ENCODE results near the gene PREX1. TPM values are rescaled to one million over a fixed set of nuclear protein-coding genes. Genes with fewer than 3 reads are reported as not detected.

The PREX1 gene
- total RNA-seq, 2 experiments from 2014 or later: 20.7 to 25.3 TPM

DNA sequence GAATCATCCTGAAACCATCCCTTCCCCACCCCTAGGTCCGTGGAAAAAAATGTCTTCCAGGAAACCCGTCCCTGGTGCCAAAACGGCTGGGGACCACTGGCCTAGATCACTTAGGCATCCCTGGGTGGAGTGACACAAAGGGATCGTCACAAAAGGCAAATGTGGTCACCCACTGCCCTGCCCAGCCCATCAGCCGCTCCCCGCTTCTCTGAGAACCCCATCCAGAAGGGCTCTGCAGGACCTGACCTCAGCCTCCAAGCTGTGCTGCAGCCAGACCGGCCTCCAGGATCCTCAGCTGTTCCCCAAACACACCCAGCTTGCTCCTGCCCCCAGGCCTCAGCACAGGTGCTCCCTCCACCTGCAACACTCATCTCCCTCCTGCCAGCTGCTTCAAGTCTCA is 61.6 kb downstream of the PREX1 start:
- H2AFZ ChIP-seq (ENCODE audit: low read length): no peak overlapping the region
- no TSS peak for BruUV-seq (replicated peaks)
- H3K4me1 ChIP-seq (ENCODE audit: insufficient read depth, low read length, poor library complexity, severe bottlenecking): peaks cover 23% of the 10 kb centered on the region
- ChIA-PET CTCF (ENCODE audit: unreplicated experiment) (interaction anchor here (0.9 kb wide), 1 partner anchor 16 kb away, joined by 3 read pairs; no protein-coding TSS in a partner anchor), POLR2A (interaction anchor here (1.4 kb wide), 1 partner anchor 14 kb away, joined by 3 read pairs; no protein-coding TSS in a partner anchor)
- no peak overlapping the region for H3K4me3 ChIP-seq (ENCODE audit: low read depth, low read length, poor library complexity, severe bottlenecking)
- DNase-seq (ENCODE audit: low spot score): no peak
- H3K9me2 ChIP-seq (ENCODE audit: insufficient read depth, low read length): no peaks in the 10 kb centered on the region
- H3K79me2 ChIP-seq (ENCODE audit: insufficient read depth, low read depth, low read length): no peaks in the 10 kb centered on the region
- no peaks in the 10 kb centered on the region for H4K20me1 ChIP-seq (ENCODE audit: insufficient read depth, low read length)
- H3K27ac ChIP-seq (ENCODE audit: low read depth, low read length, poor library complexity, severe bottlenecking): no peak overlapping the region
- TF ChIP-seq, protein P1, sequence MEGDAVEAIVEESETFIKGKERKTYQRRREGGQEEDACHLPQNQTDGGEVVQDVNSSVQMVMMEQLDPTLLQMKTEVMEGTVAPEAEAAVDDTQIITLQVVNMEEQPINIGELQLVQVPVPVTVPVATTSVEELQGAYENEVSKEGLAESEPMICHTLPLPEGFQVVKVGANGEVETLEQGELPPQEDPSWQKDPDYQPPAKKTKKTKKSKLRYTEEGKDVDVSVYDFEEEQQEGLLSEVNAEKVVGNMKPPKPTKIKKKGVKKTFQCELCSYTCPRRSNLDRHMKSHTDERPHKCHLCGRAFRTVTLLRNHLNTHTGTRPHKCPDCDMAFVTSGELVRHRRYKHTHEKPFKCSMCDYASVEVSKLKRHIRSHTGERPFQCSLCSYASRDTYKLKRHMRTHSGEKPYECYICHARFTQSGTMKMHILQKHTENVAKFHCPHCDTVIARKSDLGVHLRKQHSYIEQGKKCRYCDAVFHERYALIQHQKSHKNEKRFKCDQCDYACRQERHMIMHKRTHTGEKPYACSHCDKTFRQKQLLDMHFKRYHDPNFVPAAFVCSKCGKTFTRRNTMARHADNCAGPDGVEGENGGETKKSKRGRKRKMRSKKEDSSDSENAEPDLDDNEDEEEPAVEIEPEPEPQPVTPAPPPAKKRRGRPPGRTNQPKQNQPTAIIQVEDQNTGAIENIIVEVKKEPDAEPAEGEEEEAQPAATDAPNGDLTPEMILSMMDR (conservative IDR thresholded peaks at IDR 0.05; ENCODE audit: low read length): no peak
- no peak for TF ChIP-seq EZH2phosphoT487 (IDR thresholded peaks at IDR 0.05; ENCODE audit: borderline replicate concordance, low read depth, low read length)
- no peak overlapping the region for H3K4me2 ChIP-seq (ENCODE audit: low read length)
- intact Hi-C loops (cut with micrococcal nuclease; ENCODE audit: unreplicated experiment): no loop called here
- H3K9me3 ChIP-seq (ENCODE audit: low read length): no peaks in the 10 kb centered on the region
- no peaks in the 10 kb centered on the region for H3K36me3 ChIP-seq (ENCODE audit: insufficient read depth, low read length)

DNA sequence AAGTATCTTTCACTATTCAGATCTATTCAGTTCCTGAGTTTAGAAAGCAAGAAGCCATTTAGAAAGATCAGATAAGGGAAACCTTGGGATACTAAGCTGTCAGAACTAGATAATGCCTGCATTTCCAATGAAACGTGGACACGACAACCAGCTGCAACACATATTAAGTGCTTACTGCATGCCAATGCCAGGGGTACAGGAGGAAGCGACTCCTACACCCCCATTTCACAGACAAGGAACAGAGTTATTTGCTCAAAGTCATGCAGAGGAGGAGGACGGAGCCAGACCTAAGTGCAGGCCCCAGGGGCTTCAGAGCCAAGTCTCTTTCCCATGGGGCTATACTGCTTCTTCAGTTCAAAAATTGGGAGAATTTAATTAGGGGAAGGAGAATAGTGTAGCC is 62.4 kb downstream of the PREX1 start:
- Histone ChIP-seq H3K4me3 (ENCODE audit: low read depth, low read length, poor library complexity, severe bottlenecking) (no peak overlapping the region), H3K27ac (ENCODE audit: low read depth, low read length, poor library complexity, severe bottlenecking) (no peak overlapping the region), H3K4me1 (ENCODE audit: insufficient read depth, low read length, poor library complexity, severe bottlenecking) (peaks cover 32% of the 10 kb centered on the region), H4K20me1 (ENCODE audit: insufficient read depth, low read length) (no peaks in the 10 kb centered on the region), H3K9me3 (ENCODE audit: low read length) (no peaks in the 10 kb centered on the region), H3K9me2 (ENCODE audit: insufficient read depth, low read length) (no peaks in the 10 kb centered on the region), H3K79me2 (ENCODE audit: insufficient read depth, low read depth, low read length) (no peaks in the 10 kb centered on the region), H3K36me3 (ENCODE audit: insufficient read depth, low read length) (no peaks in the 10 kb centered on the region), H2AFZ (ENCODE audit: low read length) (no peak overlapping the region), H3K4me2 (ENCODE audit: low read length) (no peak overlapping the region)
- no TSS peak for BruUV-seq (replicated peaks)
- TF ChIP-seq, protein P1 (conservative IDR thresholded peaks at IDR 0.05; ENCODE audit: low read length): no peak
- TF ChIP-seq EZH2phosphoT487 (IDR thresholded peaks at IDR 0.05; ENCODE audit: borderline replicate concordance, low read depth, low read length): no peak
- CTCF ChIA-PET (ENCODE audit: unreplicated experiment): no interaction called here
- intact Hi-C loops (cut with micrococcal nuclease; ENCODE audit: unreplicated experiment): no loop called here
- DNase-seq (ENCODE audit: low spot score): no peak
- POLR2A ChIA-PET: interaction anchor here (0.7 to 1.4 kb wide), 2 partner anchors 15 to 421 kb away, joined by 3 read pairs; no protein-coding TSS in a partner anchor

DNA sequence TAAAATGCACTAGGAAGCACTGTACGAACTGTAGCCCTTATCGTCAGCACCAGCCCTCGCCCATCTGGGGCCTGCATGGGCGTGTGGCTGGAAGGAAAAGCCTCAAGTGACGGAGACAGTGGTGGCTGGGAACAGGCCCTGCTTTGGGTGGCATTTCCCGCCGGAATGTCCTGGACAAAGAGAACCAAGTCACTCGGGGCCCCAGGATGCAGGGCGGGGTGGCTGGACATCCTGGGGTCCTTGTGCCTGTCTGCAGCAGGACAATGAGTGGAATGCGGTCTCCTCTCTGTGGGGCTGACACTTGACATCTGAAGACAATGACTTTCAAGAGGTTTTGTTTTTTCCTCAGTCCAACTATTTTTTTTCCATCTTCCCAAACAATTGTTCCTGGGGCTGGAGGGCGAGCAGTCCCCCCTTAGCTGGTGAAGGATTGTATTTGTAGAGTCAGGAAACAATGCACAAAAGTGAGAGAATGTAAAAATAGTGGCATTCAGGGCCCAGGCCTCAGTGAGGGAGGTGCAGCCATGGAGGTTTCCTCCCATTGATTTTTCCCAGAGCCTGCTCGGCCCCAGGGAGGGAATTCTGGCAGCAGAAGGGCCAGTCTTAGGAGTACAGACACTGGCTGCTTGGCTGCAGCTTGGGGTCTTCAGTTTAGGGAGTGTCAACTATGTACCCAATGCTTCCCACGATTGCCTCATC is 64.4 kb downstream of the PREX1 start:
- no peak overlapping the region for H3K4me2 ChIP-seq (ENCODE audit: low read length)
- DNase-seq (ENCODE audit: low spot score): no peak
- no peaks in the 10 kb centered on the region for H3K79me2 ChIP-seq (ENCODE audit: insufficient read depth, low read depth, low read length)
- intact Hi-C loops (cut with micrococcal nuclease; ENCODE audit: unreplicated experiment): no loop called here
- no peaks in the 10 kb centered on the region for H3K9me2 ChIP-seq (ENCODE audit: insufficient read depth, low read length)
- H3K4me3 ChIP-seq (ENCODE audit: low read depth, low read length, poor library complexity, severe bottlenecking): no peak overlapping the region
- ChIA-PET CTCF (ENCODE audit: unreplicated experiment) (no interaction called here), POLR2A (no interaction called here)
- TF ChIP-seq, protein P1 (conservative IDR thresholded peaks at IDR 0.05; ENCODE audit: low read length): no peak
- TF ChIP-seq EZH2phosphoT487 (IDR thresholded peaks at IDR 0.05; ENCODE audit: borderline replicate concordance, low read depth, low read length): no peak
- no peaks in the 10 kb centered on the region for H3K36me3 ChIP-seq (ENCODE audit: insufficient read depth, low read length)
- peaks cover 40% of the 10 kb centered on the region for H3K4me1 ChIP-seq (ENCODE audit: insufficient read depth, low read length, poor library complexity, severe bottlenecking)
- no TSS peak for BruUV-seq (replicated peaks)
- no peak overlapping the region for H3K27ac ChIP-seq (ENCODE audit: low read depth, low read length, poor library complexity, severe bottlenecking)
- no peaks in the 10 kb centered on the region for H4K20me1 ChIP-seq (ENCODE audit: insufficient read depth, low read length)
- H3K9me3 ChIP-seq (ENCODE audit: low read length): no peaks in the 10 kb centered on the region
- no peak overlapping the region for H2AFZ ChIP-seq (ENCODE audit: low read length)

Data from OCI-LY7 (cell line).